ENCODE measurements around the gene TTC7B.
A peak's percentile ranks its signal among the peaks of the same experiment; 100 is the strongest.
"Not testable (repeated sequence)": the region's sequence is repeated elsewhere in the genome, so short reads cannot be mapped to it uniquely, and the experiment has no call there.

The TTC7B gene

DNA sequence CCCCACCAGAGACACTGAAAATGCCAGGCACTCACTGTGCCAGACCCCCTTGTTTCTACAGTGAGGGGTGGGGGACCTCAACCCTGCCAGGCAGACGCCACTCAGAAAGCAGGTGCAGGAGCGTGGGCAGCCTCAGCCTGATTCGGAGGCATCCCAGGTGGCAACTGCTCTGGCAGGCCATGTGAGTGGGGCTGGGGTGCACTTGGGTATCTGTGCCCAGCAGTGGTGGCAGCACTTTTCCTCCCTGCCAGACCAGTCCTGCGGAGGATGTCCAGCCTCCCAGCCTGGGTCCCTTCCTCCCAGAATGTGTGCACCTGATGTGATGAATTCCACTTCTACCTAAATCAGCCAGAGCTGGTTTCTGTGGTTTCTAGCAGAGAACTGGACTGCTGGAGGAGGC is 13.4 kb upstream of the TTC7B start:
- no peak for DNase-seq

DNA sequence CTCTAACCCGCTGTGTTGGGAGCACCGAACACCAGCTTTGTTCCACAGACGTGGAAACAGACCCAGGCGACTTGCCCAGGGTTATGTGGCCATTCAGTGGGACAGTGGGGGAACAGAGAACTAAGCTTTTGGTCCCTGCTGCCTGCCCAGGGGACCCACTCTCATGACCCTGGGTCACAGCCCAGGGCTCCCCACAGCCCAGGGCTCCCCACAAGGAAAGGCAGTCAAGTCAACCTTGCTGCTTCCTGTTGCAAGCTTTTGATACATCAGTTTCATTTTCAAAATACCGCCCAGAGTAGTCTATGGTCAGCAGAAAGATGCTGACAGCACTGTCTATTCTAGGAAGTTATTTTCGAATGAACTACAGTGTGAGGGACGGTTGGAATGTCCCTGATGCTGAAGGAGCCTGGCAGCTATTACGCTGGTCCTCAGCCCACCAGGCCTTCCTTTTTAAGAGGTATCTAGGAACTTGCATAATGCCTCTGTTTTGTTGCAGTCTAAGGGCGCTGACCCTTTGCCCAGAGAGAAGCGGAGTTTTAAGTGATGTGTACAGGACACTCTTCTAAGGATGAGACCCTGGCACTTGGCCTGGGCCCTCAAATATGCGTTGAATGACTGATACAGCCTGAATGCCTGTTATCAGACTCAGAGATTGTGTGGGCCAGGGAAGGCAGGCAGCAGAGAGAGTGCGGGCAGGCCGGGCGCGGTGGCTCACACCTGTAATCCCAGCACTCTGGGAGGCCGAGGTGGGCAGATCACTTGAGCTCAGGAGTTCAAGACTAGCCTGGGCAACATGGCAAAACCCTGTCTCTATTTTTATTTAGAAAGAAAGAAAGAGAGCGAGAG is 12.6 kb upstream of the TTC7B start:
- peak; percentile 85 to 95 (median 90) for DNase-seq

DNA sequence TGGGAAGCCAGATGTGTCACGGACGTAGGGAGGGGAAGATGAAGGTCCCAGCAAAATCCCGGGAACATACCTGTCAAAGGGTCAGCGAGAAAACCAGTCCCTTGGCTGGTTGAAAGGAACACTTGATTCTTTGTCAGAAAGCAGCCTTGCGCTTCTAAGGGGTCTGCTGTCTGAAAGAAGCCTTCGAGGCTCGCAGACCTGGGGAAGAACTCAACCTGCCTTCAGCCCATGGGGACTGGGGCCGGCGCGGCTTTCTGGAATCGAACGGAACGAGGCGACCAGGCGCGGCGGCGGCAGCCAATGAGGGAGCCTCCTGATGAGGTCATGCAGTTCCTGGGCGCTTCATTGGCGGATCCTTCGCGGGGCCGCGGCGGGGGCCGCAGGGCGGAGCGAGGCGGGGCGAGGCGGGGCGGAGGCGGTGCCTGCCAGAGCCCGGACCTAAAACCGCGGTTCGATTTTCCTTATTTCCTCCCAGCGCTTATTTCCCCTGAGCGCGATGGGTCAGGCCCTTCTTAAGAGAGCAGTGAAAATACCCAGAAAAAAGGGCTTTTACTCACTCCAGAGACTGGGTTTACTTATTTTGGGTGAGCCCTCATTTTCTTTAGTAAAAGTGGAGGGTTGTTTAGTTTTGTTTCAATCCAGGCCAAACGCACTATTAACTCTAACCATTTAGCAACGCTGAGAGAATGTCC is 11.8 kb upstream of the TTC7B start:
- DNase-seq: peak; percentile 92 to 98 (median 95)

DNA sequence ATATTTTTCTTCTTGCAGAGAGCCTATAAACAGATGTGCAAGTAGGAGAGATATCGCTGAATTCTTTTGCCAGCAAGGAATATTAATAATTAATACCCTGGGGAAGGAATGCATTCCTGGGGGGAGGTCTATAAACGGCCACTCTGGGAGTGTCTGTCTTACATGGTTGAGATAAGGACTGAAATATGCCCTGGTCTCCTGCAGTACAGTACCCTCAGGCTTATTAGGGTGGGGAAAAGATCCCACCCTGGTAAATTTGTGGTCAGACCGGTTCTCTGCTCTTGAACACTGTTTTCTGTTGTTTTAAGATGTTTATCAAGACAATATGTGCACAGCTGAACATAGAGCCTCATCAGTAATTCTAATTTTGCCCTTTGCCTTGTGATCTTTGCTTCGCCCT is 7.3 kb upstream of the TTC7B start:
- DNase-seq: not testable (repeated sequence)

DNA sequence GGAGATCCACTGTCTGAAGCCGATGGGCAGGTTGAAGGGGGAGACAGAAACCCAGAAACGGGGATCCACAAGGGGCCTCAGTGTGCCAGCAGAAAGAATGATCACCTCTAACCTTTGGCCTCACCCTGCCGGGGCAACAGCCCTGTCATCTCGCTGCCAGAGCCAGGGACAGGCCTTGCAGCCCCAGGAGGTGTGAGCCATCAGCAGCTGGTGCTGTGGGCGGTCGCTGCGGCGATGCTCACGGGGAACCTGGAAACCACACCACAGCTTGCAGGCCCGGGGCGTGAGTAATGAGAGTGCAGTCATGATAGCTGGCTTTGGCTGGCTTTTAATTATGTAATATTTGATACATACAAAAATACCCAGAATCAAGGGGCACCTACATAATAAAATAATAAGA is 4.7 kb upstream of the TTC7B start:
- peak; percentile 81 to 91 (median 86) for DNase-seq

DNA sequence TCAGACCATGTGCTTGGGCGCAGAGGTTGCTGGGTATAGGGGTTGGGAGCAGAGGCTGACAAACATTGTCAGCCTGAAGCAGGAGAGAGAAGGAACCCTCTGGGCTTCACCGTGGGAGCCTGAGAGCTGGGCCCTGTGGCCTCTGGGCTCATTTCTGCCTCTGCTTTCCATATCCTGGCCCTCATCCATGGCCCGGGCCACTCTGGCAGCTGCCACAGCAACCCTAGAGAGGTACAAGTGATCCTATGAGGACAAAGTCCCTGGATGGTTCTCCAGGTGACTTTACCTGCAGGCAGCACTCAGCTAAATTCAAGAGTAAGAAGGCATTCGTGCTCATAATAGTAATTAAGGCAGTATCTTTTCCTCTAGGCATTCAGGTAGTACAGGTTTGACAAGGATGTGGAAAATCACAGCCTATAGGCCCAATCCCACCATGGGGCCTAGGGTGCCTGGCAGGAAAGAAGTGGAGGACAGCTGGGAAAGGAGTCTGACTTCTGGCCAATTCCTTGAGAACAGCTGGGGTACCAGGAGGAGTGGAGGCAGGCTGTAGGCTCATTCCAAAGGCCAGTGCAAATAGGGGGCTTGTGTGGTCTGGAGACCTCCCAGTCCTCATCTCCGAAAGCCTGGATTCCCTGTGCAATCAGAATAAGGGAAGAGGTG is 3.6 kb upstream of the TTC7B start:
- no peak for DNase-seq

DNA sequence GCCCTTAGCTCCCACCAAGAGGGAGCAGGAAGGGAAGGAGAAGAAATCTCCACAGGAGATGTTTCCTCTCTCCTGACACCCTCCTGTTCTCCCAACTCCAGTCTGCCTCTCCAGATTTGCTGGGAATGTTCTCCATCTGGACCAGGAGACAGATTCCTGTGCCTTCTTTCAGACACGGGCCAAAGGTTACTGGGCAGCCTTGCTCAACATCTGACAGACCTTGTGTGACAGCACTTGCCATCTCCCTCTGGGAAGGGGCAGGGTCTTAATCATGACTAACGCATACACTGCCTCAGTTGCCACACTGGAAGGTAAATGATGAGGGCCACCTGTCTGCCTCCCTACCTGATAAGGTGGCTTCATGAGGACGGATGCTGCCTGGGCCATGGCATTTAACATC is 2.5 kb upstream of the TTC7B start:
- DNase-seq: no peak

DNA sequence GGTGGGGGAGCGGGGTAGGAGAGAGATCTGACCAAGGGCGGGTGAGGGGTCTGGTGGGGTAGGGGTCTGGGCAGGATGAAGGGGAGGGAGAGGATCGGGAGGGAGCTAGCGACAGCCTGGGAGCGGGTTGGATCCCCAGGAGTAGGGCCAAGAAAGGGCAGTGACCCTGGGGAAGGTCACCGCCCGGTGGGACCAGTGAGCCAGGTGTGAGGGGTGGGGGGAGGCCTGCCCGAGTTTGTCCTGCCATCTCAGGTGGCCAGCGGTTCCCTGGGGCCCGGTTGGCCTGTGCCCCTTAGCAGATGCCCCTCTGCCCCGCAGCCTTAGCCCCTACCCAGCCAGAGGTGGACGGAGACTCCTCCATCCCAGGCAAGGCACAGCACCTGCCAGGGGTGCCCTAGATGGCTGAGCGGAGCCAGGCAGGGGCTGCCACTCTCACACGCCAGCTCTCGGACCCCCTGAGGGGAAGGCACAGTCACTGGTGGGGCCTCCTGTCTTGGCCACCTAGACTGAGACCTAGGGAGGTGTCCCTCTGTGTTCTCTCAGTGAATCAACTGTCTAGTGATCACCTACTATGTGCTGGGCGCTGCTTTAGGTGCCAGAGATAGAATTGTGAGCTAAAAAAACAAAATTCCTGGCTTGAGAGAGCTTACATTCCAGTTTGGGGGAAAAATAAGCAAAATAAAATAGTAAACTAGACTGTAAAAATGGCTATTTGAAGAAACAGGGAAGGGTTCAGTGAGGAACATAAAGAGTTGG is 629 bp upstream of the TTC7B start:
- no peak for DNase-seq

DNA sequence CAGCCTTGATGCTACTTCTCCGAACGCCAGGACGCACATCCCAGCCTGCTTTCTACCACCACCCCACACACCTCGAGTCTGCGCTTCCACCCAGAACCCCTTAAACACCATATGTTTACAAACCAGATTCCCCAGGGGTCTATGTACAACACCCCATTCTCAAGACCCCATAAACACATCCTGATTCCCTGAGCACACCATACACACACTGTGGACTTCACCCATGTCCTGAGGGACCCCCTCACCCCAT is 733 bp downstream of the TTC7B start:
- no peak for DNase-seq

DNA sequence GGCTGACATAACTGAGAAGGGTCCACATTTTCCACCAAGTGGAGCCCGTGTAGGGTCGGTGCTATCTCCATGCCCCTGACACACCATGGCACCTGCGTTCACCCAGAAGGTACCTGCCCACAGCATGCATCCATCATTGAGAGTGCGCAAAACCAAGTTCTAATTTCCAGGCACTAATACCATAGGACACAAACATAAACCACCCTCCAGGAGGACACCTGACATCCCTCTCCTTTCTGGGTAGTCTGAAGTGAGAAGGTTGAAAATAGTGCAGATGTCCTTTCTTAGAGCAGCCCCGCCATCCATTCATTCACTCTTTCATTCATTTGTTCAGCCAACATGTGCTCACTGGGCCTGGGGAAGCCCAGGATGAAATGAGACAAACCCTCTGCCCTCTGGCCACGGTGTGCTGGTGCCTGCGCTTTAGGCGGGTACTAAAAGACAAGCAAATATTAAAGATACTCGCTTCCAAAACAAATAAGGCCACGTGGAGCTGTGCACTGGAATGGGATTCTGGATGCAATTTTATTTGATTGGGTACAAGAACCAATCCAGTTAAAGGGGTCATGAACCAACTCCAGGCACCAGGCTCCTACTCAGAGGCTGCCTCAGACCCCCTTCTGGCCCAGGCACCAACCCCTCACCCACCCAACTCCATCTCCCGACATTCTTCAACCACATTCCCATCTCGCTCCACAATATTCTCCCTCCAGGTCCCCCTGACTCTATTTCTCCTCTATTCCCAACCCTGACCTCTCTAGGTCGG is 1.2 kb downstream of the TTC7B start:
- no peak for DNase-seq

DNA sequence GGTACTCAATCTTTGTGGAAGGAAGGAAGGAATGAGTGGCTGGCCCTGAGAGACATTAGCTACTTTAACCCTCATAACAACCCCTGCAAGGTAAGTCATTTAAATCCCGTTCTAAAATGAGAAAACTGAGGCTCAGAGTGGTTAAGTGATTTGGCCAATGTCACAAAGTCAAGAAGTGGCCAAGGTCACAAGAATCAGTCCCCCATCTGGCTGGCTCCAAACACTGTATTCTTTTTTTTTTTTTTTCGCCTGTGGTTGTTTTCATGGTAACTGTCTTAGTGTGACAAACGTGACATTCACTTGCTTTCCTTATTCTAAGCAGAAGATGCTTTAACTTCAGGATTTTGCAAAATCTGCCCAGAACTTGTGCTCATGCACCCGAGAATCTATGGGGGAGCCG is 2.8 kb downstream of the TTC7B start:
- DNase-seq: no peak

DNA sequence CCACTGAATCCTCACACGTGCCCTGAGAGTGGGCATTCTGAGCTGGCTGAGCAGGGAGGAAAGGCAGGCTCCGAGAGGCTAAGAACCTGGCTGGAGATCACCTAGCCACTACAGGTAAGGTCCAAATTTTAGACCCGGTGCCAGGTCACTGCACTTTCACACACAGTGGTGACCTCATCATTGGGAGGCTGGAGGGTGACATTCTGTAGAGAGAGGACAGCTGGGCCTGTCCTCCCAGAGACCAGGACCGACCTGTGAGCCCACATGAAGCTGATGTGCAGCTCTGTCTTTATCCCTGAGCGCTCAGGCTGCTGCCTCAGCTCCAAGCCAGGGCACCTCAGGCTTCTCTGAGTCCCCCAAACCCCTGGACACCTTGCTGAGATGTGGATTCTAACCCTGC is 4.1 kb downstream of the TTC7B start:
- no peak for DNase-seq

DNA sequence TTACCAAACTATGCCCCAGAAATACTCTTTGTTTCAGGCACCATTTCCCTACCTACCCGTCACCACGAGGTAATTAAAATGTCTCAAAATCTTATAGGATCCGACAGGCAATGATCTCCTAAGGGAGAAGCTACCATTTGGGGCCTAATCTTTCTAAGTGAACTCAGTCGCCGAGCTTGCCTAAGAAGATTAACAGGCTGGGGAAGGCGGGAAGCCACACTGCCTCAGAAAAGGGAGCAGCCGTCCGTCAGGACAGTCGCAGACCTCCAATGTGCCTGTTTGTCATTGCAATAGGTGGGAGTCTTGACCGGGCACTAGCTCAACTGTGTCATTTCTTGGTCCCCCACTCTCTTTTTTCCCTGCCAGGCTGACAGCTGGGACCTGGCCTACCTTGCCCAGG is 4.6 kb downstream of the TTC7B start:
- no peak for DNase-seq

DNA sequence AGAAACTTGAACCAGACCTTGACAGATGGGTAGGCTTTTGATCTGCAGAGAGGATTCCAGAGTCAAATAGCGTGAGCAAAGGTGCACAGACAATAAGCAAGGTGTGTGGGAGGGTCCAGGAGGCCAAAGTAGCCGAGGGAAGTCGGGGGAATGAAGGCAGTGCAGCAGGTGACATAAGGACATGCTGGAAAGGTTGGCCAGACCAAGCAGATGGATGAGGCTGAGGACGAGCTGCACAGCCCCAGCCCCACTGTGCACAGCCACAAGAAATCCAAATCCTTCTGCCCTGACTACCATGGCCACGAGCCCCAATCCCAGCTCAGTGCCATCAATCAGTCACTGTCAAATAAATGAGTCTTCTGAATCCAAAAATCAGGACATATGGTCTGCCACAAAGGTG is 5.4 kb downstream of the TTC7B start:
- DNase-seq: no peak

DNA sequence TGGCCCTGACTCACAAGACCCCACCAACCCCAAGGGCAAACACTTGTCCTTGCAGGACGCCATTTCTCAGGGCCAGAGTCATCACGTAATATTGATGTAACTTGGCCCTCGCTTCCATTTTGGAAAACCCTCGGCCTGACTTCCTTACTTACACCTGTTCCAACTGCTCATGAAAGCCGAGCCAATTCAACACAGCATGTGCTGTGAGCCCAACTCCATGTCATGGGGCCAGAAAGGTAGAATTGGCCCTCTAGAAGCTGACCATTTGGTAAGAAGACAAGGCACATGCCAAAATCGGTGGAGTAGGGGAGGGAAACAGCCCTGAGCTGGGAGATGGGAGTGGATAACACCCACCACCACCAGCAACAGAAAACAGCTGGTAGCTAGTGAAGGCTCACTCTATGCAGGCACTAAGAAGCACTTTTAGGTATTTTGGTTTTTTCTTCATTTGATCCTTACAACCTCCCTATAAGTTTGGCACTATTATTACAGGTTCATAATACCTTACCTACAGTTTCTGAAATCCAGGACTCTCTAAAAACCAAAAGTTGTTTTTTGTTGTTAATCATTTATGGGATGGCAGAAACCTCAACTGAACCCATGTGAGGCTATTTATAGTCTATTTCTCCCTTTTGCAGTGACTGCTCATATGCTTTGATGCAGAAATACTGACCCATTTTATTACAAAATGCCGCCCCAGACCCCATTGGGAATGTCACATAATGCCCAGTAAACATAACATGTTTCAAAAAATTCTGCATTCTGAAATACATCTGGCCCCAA is 6.5 kb downstream of the TTC7B start:
- no peak for DNase-seq

DNA sequence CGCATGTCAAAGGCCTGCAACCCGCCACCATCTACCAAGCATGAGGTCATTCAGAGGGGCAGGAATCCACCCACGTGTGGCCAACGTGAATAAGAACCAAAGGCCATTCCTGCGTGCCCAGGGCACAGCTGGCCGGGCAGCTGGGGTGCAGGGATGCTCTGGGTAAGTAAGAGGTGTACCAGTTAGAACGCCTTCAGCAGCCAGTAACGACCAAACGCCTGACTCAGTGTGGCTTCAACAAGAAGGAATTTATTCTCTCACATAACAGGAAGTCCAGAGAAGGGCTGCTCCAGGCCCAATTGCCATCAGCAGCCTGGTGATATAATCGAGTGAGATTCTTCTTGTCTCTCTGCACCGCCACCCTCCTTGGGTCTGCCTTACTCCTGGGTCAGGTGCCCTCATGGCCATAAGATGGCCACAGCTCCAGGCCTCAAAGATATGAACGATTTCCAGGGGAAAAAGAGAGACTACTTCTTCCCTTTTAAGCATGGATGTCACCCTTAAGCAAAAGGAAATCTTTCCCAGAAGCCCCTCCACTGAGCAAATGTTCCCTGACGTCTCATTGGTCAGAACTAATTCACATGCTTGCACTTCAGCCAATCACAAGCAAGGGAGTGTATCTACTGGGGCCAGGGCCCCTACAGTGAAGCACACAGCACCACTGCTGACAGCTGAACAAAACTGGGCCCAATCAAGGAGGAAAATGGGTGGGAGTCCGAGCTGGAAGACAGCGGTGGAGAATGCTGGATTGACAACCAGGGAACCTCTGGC is 7.3 kb downstream of the TTC7B start:
- peak in 3 of 4 experiments; percentile 24 to 34 (median 32) for DNase-seq

DNA sequence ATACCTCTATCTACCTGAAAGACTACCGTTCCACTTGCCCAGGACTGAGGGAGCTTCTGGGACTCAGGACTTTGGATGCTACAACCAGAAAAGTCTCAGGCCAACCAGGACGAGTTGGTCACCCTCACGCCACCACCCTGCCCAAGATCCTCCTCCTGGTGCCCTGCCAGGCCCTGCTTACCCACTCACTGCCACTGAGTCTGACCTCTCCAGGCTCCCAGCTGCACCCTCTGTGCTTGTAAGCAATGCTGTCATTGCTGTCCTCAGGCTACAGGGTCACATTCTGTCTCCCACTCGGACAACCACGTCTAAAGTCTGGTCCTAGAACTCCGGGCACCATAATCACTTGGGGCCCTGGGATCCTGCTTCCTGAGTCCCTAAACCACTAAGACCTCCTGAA is 9.2 kb downstream of the TTC7B start:
- DNase-seq: no peak

DNA sequence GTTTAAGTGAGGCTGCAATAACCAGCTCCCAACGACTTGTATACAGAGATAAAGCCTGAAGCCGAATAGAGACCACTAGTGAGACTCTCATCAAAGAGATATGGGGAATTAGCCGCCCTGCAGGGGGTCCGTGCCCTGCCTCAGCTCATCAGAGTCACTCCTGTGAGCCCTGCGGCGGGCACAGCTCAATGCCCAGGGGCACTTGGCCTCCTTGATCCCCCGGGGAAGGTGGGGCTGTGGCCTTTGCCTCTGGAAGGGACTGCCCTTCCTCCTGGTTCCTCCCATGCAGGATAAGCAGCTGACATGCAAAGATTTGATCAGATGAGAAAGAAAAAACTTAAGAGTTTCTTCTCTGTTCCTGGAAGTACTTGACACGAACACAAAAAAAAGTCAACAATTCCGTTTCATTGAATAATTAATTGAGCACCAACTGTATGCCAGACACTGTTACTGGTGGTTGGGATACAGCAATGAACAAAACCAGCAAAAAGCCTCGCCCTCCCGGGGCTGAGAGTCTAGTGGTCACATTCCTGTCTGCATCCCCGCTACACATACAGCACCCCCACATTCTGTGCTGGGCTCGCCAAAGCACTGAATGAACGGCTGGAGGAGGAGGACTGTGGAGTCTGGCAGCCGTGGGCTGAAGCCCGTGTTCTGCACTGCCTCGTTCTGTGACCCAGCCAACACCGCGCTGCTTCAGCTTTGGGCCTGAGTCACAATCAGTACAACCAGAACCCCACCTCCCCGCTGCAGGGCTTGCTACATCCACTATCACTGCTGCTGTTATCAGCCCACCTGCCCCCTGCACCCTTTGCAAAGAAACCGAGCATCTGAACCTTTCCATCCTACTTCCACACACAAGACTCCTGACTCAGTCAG is 10.3 kb downstream of the TTC7B start:
- no peak for DNase-seq

DNA sequence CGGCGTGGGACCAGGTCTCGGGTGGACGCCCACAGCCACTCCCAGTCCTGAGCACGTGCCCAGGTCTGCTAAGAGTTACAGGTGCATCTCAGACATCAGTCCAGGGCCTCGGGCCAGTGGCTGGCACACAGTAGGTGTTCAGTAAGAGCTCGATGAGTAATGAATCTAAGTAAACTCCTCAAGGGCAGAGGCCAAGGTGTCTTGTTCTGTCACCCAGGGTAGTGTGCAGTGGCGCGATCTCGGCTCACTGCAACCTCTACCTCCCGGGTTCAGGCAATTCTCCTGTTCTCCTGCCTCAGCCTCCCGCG is 11.2 kb downstream of the TTC7B start:
- DNase-seq: no peak
